GM18873 (cell line): ENCODE measurements around the gene SLC7A6.

Source experiments
- ATAC-seq: cut with Tn5 transposase; IDR thresholded peaks from one replicate; pipeline ENCODE4 v1.9.1; 2021; ENCODE audit warnings: mild to moderate bottlenecking, moderate library complexity, moderate number of reproducible peaks; ENCODE audit not compliant: unreplicated experiment, low FRiP score

The SLC7A6 gene

GRCh38 chr16:68264128-68265077, at the start of gene SLC7A6:
TSS of gene SLC7A6 (plus strand) at chr16:68264526. CDS start at chr16:68274727, 10,201 bp downstream.
- ATAC-seq: no peak

GRCh38 chr16:68214726-68215125, 49.6 kb upstream of the SLC7A6 start:
- ATAC-seq: no peak

DNA sequence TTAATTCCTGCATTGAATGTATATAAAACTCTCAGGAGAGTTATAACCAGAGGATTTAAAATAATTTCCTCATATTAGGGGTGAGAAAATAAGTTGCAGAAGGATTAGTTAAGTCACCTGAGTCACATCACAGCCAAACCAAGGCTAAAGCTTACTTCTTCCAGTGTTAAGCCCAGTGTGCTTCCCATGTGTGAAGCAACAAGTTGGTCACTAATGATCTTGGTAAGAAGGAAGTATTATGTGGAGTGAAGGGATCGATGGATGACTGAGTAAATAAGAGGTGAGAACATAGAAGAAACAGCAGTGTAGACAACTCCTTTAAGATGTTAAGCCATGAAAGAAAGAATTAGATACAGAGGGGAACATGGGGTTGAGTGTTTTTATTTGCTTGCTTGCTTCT, 49.0 kb upstream of the SLC7A6 start:
- no peak for ATAC-seq

DNA sequence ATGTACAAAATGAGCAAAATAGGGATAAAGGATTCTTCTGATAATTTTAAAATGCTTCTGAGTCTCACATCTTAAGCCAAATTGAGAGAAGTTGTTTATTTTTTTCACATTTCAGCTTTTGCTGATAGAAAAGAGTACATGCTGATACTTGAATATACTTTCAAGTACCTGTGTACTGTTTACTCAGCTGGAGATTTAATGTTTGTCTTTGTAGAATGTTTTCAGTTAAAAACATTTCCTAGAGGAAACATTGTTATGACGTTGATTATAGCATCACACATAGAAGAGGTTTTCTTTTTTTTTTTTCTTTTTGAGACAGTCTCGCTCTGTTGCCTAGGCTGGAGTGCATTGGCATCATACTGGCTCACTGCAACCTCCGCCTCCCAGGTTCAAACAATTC, 48.1 kb upstream of the SLC7A6 start:
- no peak for ATAC-seq

DNA sequence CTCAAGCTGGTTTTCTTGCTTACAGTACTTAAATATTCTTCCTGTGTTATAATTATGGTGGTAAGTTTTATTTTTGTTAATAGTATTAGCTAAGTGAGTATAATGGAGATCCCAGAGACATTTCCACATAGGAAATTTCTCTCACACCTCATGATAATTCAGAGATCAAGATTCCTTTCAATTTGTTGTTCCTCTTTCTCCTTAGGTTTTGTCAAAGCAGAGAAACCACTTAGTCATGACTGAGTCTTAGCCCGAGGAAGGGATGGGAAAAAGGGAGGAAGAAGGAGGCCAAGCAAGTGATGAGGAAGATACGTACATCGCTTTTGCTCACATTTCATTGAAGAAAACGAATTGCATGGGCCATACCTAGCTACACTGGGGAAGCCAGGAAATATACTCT, 46.8 kb upstream of the SLC7A6 start:
- ATAC-seq: no peak

- no peak for ATAC-seq
Observed at GRCh38 chr16:68219725-68220351, 44.5 kb upstream of the SLC7A6 start.

GRCh38 chr16:68223072-68223471, 41.3 kb upstream of the SLC7A6 start:
- ATAC-seq: no peak

DNA sequence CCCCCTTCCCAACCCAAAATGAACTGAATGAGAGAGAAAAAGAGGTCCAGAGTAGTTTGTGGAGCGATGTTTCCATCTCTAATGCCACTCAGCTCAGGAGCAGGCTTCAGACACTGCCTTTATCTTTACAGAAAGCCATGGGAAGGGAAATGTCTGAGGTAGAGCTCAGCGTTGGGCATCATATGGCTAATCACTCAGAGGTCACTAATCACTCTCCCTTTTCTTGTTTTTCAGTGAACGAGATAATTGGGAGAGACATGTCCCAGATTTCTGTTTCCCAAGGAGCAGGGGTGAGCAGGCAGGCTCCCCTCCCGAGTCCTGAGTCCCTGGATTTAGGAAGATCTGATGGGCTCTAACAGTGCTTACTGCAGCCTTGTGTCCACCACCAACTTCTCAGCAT, 38.2 kb upstream of the SLC7A6 start:
- no peak for ATAC-seq

DNA sequence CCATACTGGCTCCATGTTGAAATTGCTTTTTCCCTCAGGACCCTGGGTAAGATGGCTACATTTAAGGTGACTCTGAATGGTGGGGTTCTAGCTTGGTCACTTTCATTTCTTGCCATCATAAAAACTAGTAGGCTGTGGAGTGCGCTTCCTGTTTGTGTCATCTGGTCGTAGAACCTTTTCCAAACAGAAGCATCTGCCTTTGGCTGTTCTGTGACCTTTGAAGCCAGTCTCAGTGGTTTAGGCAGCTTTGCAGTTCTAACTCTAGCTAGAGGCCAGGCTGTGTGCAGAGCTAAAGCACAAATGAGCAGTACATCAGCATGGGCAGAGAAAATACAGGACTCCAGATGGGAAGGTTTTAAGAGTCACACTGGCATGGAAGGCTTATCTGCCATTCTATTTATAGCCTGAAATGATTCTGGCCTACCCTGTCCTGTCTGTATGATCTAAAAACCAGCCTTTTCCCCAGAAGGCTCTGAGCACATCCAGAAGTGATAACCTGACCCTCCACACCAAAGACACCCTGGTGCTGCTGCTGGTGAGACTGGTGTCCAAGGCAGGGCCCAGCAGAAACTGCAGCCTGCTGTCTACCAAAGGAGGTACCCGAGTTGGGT, 37.0 kb upstream of the SLC7A6 start:
- ATAC-seq: no peak

DNA sequence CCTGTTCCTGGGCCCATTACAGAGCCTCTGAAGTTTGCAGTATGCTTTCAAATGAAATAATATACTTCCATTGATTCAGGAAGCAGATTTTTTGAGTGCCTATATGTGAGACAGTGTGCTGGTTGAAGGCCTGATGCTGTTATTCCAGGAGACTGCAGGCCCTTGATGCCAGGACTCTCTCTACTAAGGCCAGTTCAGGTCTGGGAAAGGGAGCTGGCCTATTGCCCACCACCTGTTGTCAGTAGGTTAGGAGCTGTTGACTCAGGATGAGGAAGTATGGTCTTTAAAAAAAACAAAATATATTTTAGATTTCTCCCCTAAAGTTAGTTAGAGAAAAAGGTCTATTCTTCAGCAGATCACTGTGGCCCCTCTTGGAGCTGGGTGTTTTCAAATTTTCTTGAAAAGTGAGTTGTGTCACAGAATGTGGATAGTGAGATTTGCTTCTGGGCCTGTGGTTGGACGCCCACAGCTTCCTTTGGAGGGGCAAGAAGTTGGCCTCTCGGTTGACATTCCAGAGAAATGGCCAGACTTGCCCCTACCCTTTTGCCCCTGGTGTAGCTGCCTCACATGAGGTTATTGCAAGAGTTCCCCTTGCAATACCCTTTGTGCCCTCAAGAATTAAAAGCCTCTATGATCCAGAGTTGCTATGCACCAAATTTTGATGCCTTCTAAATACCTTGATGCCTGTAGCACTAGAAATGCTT, 36.3 kb upstream of the SLC7A6 start:
- ATAC-seq: no peak

DNA sequence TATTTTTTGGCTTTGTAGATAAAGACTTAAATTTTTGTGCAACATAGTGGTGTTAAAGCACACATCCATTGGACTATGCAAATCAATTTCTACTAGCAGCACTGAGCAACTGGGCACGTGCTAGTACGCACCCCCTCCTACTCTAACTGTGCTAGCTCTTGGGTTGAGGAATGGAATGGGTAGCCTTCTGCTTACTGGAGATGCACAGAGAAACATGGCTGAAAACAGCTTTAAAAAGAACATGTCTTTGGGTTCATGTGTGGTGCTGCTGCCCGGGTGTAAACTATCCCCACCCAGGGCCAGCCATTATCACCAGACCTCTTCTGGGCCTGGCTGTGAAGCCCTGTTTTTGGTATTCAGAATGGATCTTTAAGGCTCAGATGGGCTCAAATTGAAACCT, 35.7 kb upstream of the SLC7A6 start:
- no peak for ATAC-seq

- no peak for ATAC-seq
Observed at GRCh38 chr16:68229431-68230175, 34.7 kb upstream of the SLC7A6 start.

- no peak for ATAC-seq
Observed at GRCh38 chr16:68230176-68230571, 34.2 kb upstream of the SLC7A6 start.

DNA sequence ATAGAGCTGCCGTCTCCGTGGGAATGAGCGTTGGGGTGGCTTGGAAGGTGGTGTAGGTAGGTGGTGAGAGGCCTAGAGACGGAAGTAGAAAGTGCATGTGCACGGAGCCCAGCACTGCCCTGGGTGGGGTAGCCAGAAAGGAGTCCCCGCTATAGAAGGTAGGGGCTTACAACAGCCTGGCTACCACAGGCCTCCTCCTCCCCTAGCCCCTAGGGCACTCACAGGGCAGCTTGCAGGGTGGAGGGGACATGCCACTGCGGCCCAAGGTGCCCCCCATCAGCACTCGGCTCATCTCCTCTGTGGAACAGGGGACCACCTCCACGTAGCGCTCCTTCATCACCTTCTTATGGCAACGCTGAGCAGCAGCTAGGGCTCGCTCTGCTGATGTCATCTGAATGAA, 33.4 kb upstream of the SLC7A6 start:
- ATAC-seq: no peak

- no peak for ATAC-seq
Observed at GRCh38 chr16:68231384-68232136, 32.8 kb upstream of the SLC7A6 start.

- ATAC-seq: no peak
Observed at GRCh38 chr16:68232335-68232734, 32.0 kb upstream of the SLC7A6 start.

DNA sequence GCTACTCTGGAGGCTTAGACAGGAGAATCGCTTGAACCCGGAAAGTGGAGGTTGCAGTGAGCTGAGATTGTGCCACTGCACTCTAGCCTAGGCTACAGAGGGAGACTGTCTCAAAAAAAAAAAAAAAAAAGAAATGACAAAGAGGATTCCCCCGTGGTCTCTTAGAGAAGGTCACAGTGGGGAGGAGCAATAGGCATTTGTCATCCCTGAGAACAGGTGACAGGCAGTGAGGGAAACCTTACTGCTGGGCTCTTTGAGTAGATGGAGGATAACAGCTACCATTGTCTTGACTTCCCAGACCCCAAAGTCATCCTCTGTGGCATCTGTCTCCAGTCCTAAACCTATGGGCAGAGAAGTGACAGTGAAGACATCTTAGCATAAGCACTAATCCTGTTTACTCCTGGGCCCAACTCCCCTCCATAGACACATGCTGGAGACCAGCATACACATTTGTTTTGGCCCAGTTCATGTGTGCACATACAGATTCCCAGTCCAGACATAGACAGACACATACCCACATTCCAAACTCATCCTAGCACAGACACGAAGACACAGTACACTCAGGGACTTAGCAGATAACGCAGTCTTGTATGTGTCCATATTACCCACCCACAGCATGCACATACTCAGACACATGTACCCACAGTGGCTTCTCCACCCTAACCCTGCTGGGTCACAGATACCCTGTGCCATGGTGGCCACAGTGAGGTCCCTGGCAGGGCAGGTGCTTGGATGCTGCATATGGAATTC, 31.1 kb upstream of the SLC7A6 start:
- no peak for ATAC-seq

GRCh38 chr16:68233835-68234187, 30.5 kb upstream of the SLC7A6 start:
- no peak for ATAC-seq
